Right lobe of liver (tissue), 6 donors: Measurements from ENCODE around the gene SPRED2. TPM values are rescaled to one million over a fixed set of nuclear protein-coding genes. Genes with fewer than 3 reads are reported as not detected.

Experiments used
- ATAC-seq, 4 donors: fragments of 200-7000 bp; cut with Tn5 transposase; one replicate each; pipeline ENCODE4 v1.9.1; 2020; ENCODE audit warnings: mild to moderate bottlenecking in 4 of 4, moderate library complexity in 4 of 4
- DNase-seq, 3 donors: peaks; one replicate each; pipeline ENCODE4 v3.0.0-alpha.2; 2020
- H3K27ac ChIP-seq, 3 donors: fragments of 200-600 bp; one replicate each; pipeline ENCODE4 v1.8.0; 2022
- H3K27me3 ChIP-seq, 2 donors: fragments of 200-600 bp; one replicate each; pipeline ENCODE4 v1.8.0; 2022
- H3K36me3 ChIP-seq, 4 donors: fragments of 200-600 bp; sonication (generic) in 1 of 4; one replicate each; pipeline versions ENCODE4 v1.5.1 to v1.8.0; 2017 to 2022; ENCODE audit warnings: control low read depth in 1 of 4
- H3K4me1 ChIP-seq, 4 donors: fragments of 200-600 bp; sonication (generic) in 1 of 4; one replicate each; pipeline versions ENCODE4 v1.5.1 to v1.8.0; 2017 to 2022; ENCODE audit warnings: control low read depth in 1 of 4
- H3K4me3 ChIP-seq, 3 donors: fragments of 200-600 bp; one replicate each; pipeline ENCODE4 v1.8.0; 2022
- H3K9me3 ChIP-seq, 4 donors: fragments of 200-600 bp; sonication (generic) in 1 of 4; one replicate each; pipeline versions ENCODE4 v1.5.1 to v1.8.0; 2017 to 2022; ENCODE audit warnings: control low read depth in 1 of 4
- CTCF ChIP-seq, 4 donors: fragments of 200-600 bp in 3 of 4; fragments of 450-650 bp in 1 of 4; IDR thresholded peaks; one replicate each; pipeline versions ENCODE4 v1.5.1 to v1.8.0; 2016 to 2022; ENCODE audit warnings: antibody characterized with exemption in 4 of 4, mild to moderate bottlenecking in 2 of 4
- POLR2A ChIP-seq: fragments of 450-650 bp; IDR thresholded peaks from one replicate; pipeline ENCODE4 v1.6.1; 2017; ENCODE audit warnings: antibody characterized with exemption, mild to moderate bottlenecking
- WGBS: methylation state at CpG from one replicate; pipeline ENCODE4 v1.1.6; 2018; ENCODE audit warnings: low coverage, low lambda C conversion rate; ENCODE audit not compliant: insufficient coverage; ENCODE audit errors: missing lambda C conversion rate; 5-methylcytosine and 5-hydroxymethylcytosine counted together
- intact Hi-C, 2 donors: fragments of 100-400 bp; cut with DNase I; formaldehyde crosslinking; loops; one replicate each; pipeline versions ENCODE4 v1.11.2 to v1.14.1; 2022
- total RNA-seq, 6 experiments: library from RNA; depleted of rRNA in 2 of 6; stranded (reverse); fragments of >200 nt in 2 of 6; fragmentation: NEBNext Ultra II Directional in 3 of 6; extraction: Animal tissue kit (Norgen Biotek cat#: 25700) in 3 of 6; gene quantifications; one replicate each; pipeline versions ENCODE4 v1.1.0 to v1.2.4, GENCODE V29; 2016 to 2023
- donor health status: DM: no; HTN: yes; CAD: no.
- donor health status: DM: no; HTN: no; CAD: no.
- donor health status: DM: no; HTN: no; CAD: no.
- donor health status: DM: no; HTN: yes; CAD: no.
- donor health status: DM: no; HTN: yes; CAD: no.

The SPRED2 gene
- total RNA-seq, 6 experiments from 2014 or later: 11.0 to 22.5 (median 15.2) TPM

GRCh38 chr2:65293376-65293775 is 139.0 kb downstream of the SPRED2 start:
- Histone ChIP-seq H3K36me3 (no peaks in the 10 kb centered on the region), H3K4me1 (no peaks in the 10 kb centered on the region), H3K27ac (no peak overlapping the region), H3K4me3 (no peak overlapping the region), H3K9me3 (no peaks in the 10 kb centered on the region), H3K27me3 (no peaks in the 10 kb centered on the region)
- WGBS: 90% methylated on average over 5 of the region's 5 CpGs
- intact Hi-C loops: no loop called here
- no peak for ATAC-seq
- TF ChIP-seq CTCF (IDR thresholded peaks at IDR 0.05) (no peak), POLR2A (no peak)
- no peak for DNase-seq

GRCh38 chr2:65292461-65293011 is 139.9 kb downstream of the SPRED2 start:
- ATAC-seq (no peak), DNase-seq (no peak)

DNA sequence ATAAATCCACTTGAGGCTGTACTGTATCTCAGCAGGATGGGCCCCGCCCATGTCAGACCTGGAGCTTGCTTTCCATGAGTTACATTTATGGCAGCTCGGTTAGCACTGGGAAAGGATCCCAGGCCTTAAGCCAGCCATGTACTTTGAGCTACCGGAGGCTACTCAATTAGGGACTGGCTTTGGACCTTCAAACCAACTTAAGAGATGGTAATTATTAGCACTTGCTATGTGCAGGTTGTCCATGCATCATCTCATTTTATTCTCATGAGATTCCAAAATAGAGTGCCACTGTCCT is 140.3 kb downstream of the SPRED2 start:
- Histone ChIP-seq H3K4me1 (no peaks in the 10 kb centered on the region), H3K4me3 (no peak overlapping the region), H3K36me3 (no peaks in the 10 kb centered on the region), H3K9me3 (no peaks in the 10 kb centered on the region), H3K27me3 (no peaks in the 10 kb centered on the region), H3K27ac (no peak overlapping the region)
- WGBS: no CpG with 5 or more reads among the region's 3 CpGs
- TF ChIP-seq CTCF (IDR thresholded peaks at IDR 0.05): no peak
- no peak for TF ChIP-seq POLR2A
- ATAC-seq (no peak), DNase-seq (no peak)
- intact Hi-C loops: no loop called here

More at GRCh38 chr2:65292461-65293011, 139.9 kb downstream of the SPRED2 start:
- 87% methylated on average over 3 of the region's 21 CpGs for WGBS
- no peaks in the 10 kb centered on the region for H3K9me3 ChIP-seq
- intact Hi-C loops: no loop called here
- H3K4me3 ChIP-seq: no peak overlapping the region
- no peak for TF ChIP-seq CTCF (IDR thresholded peaks at IDR 0.05)
- TF ChIP-seq POLR2A: no peak
- no peaks in the 10 kb centered on the region for H3K36me3 ChIP-seq
- no peaks in the 10 kb centered on the region for H3K4me1 ChIP-seq
- no peaks in the 10 kb centered on the region for H3K27me3 ChIP-seq
- H3K27ac ChIP-seq: no peak overlapping the region

GRCh38 chr2:65291216-65292105 is 140.9 kb downstream of the SPRED2 start:
- TF ChIP-seq POLR2A: no peak
- TF ChIP-seq CTCF (IDR thresholded peaks at IDR 0.05): no peak
- no peak overlapping the region for H3K27ac ChIP-seq
- H3K27me3 ChIP-seq: no peaks in the 10 kb centered on the region
- no peaks in the 10 kb centered on the region for H3K36me3 ChIP-seq
- WGBS: 86% methylated on average over 8 of the region's 11 CpGs
- DNase-seq (no peak), ATAC-seq (no peak)
- intact Hi-C loops: no loop called here
- H3K4me1 ChIP-seq: no peaks in the 10 kb centered on the region
- no peaks in the 10 kb centered on the region for H3K9me3 ChIP-seq
- no peak overlapping the region for H3K4me3 ChIP-seq
